ENCODE measurements around the gene UPF3A. TPM values are rescaled to one million over a fixed set of nuclear protein-coding genes. Genes with fewer than 3 reads are reported as not detected.
"Not testable (repeated sequence)": the region's sequence is repeated elsewhere in the genome, so short reads cannot be mapped to it uniquely, and the experiment has no call there.

UPF3A gene
- total and polyA plus RNA-seq, 11 donors: 13.4 to 42.0 (median 20.8) TPM

- no peak overlapping the region for H3K4me3 ChIP-seq
- ATAC-seq (no peak), DNase-seq (no peak)
- TF ChIP-seq POLR2A (IDR thresholded peaks at IDR 0.05) (no peak), CTCF (IDR thresholded peaks at IDR 0.05) (no peak)
- no peaks in the 10 kb centered on the region for H3K27me3 ChIP-seq
- intact Hi-C loops (cut with DNase I): no loop called here
- H3K9me3 ChIP-seq: no peaks in the 10 kb centered on the region
- H3K4me1 ChIP-seq: no peaks in the 10 kb centered on the region
- 77 to 94% (median 92%) methylated on average over 3 of the region's 3 CpGs for WGBS, 4 donors
- peaks cover 3 to 99% (median 98%) of the 10 kb centered on the region in 9 donors for H3K36me3 ChIP-seq
- H3K27ac ChIP-seq: no peak overlapping the region
Measured at GRCh38 chr13:114248011-114248410, 33.4 kb upstream of the UPF3A start.

- TF ChIP-seq POLR2A (IDR thresholded peaks at IDR 0.05) (no peak), CTCF (IDR thresholded peaks at IDR 0.05) (no peak)
- Histone ChIP-seq H3K4me3 (no peak overlapping the region), H3K4me1 (no peaks in the 10 kb centered on the region), H3K9me3 (no peaks in the 10 kb centered on the region), H3K36me3 (peaks cover 3 to 99% (median 98%) of the 10 kb centered on the region in 9 donors), H3K27ac (no peak overlapping the region), H3K27me3 (no peaks in the 10 kb centered on the region)
- WGBS, 4 donors: 94 to 98% (median 96%) methylated on average over 7 of the region's 7 CpGs
- intact Hi-C loops (cut with DNase I): no loop called here
- DNase-seq (no peak), ATAC-seq (no peak)
Measured at GRCh38 chr13:114249077-114249476, 32.3 kb upstream of the UPF3A start.

- peaks cover 3 to 99% (median 97%) of the 10 kb centered on the region in 9 donors for H3K36me3 ChIP-seq
- H3K4me1 ChIP-seq; ATAC-seq; H3K4me3 ChIP-seq; DNase-seq; H3K27ac ChIP-seq; H3K9me3 ChIP-seq; H3K27me3 ChIP-seq; intact Hi-C loops (cut with DNase I): not testable (repeated sequence)
- 77 to 85% (median 84%) methylated on average over 1 of the region's 1 CpG for WGBS, 4 donors
Measured at GRCh38 chr13:114251639-114252440, 29.6 kb upstream of the UPF3A start.

- WGBS, 4 donors: 86 to 92% (median 89%) methylated on average over 1 of the region's 1 CpG
- intact Hi-C loops (cut with DNase I): no loop called here
- DNase-seq (no peak), ATAC-seq (no peak)
- peaks cover 0 to 19% (median 1%) of the 10 kb centered on the region in 12 donors for H3K4me1 ChIP-seq
- TF ChIP-seq POLR2A (IDR thresholded peaks at IDR 0.05) (no peak), CTCF (IDR thresholded peaks at IDR 0.05) (no peak)
- no peak overlapping the region for H3K4me3 ChIP-seq
- no peak overlapping the region for H3K27ac ChIP-seq
- H3K27me3 ChIP-seq: no peaks in the 10 kb centered on the region
- H3K9me3 ChIP-seq: no peaks in the 10 kb centered on the region
- H3K36me3 ChIP-seq: peaks cover under 1 to 99% (median 97%) of the 10 kb centered on the region in 9 donors
Measured at GRCh38 chr13:114256547-114256946, 24.9 kb upstream of the UPF3A start.
